DOHH2 (cell line): ENCODE data around the gene HHATL.

Source experiments
- EZH2phosphoT487 ChIP-seq: fragments of 200-600 bp; sonication (generic); IDR thresholded peaks from 2 replicates; pipeline ENCODE4 v1.6.1; 2017; ENCODE audit warnings: borderline replicate concordance, mild to moderate bottlenecking, antibody characterized with exemption, low read length, moderate library complexity, mixed read lengths
- TF ChIP-seq, protein P1 (sequence below): fragments of 200-600 bp; sonication (generic); IDR thresholded peaks from one replicate; pipeline ENCODE4 v1.5.1; 2014; ENCODE audit warnings: antibody characterized with exemption, mild to moderate bottlenecking, low read depth, low read length; ENCODE audit not compliant: poor library complexity, severe bottlenecking

GRCh38 chr3:42664438-42664803 is 38.2 kb downstream of the HHATL start:
- TF ChIP-seq, protein P1, sequence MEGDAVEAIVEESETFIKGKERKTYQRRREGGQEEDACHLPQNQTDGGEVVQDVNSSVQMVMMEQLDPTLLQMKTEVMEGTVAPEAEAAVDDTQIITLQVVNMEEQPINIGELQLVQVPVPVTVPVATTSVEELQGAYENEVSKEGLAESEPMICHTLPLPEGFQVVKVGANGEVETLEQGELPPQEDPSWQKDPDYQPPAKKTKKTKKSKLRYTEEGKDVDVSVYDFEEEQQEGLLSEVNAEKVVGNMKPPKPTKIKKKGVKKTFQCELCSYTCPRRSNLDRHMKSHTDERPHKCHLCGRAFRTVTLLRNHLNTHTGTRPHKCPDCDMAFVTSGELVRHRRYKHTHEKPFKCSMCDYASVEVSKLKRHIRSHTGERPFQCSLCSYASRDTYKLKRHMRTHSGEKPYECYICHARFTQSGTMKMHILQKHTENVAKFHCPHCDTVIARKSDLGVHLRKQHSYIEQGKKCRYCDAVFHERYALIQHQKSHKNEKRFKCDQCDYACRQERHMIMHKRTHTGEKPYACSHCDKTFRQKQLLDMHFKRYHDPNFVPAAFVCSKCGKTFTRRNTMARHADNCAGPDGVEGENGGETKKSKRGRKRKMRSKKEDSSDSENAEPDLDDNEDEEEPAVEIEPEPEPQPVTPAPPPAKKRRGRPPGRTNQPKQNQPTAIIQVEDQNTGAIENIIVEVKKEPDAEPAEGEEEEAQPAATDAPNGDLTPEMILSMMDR = no peak
- no peak for TF ChIP-seq EZH2phosphoT487
